HG03442 (cell line): ENCODE measurements around the gene HOXC10.
A peak's percentile ranks its signal among the peaks of the same experiment; 100 is the strongest.

Experiments used
- ATAC-seq: cut with Tn5 transposase; IDR thresholded peaks from one replicate; pipeline ENCODE4 v1.9.1; 2021; ENCODE audit warnings: mild to moderate bottlenecking, moderate library complexity; ENCODE audit not compliant: unreplicated experiment

HOXC10 gene

DNA sequence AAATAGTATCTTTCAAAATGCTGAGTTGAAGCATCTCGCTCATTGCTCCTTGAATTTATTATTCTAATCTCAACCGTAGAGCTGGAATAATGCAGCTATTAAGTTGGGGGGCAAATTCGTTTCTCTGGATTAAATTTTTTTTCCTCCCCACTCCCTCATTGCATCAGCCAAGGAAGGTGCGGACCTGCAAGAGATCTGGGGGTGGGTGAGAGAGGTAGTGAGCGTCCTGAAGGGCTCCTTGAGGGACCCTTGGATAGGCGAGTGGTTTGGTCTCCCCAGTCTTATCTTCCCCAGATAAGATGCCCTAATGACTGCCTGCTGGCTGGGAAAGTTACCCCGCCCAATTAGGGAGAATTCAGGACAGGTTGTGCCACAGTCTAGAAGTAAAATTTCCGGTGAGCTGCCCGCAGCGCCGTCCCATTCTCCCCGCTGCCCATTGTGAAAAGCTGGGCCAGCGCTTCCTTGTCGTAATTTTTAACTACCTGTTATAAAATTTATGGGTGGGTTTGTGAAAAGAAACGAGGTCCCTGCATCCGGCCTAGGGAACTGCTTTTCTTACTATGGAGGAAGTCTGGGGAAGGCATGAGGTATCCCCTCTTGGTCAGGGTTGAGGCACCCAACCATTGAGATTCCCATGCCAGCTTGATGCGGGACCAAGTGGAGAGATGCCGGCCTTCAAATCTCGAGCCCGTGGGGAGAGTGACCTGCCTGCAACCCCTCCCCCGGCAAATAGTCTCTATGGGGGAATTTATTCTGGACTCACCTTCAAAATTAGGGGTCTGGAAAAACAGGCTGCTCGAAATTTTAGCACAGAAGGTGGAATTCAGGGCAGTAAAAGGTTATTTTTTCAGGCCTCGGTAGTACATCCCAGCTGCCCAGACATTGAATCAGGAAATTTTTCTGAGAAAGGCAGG, 30.3 kb downstream of the HOXC10 start:
- no peak for ATAC-seq

DNA sequence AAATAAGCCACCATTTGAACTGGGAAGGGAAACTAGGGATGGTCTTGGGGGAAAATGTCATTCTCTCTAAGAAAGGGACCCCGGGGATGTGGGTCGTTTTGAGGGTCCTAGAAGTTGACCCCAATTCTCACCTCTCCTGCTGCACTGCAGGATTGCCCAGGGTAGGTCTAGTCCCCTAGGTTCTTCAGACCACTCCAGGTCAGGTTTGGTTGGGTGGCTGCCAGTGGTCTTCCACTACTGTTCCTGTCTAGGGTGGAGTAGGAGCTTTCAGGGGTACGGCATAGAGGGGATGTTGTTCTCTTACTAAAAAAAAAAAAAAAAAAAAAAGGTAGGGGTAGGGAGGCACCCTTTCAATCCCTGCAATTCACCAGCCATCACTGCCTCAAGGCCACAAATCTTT, 31.1 kb downstream of the HOXC10 start:
- ATAC-seq = no peak

DNA sequence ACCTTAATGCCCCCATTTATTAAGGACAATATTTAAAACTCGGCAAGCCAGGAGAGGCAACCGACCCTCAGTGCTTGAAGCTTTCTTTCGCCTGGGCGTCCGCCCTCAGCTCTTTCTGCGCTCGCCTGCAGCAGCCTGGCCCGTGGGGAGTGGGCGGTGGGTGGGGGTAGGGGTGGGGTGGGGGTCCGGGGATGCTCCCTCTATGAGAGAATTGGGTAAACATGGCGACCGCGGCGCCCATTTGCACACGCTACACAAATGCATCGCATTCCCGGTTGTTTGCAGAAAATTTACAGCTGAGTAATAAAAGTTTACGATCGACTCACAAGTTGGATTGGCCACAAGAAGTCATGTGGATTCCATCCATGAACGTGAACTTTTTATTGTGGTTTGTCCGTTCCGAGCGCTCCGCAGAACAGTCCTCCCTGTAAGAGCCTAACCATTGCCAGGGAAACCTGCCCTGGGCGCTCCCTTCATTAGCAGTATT, 31.6 kb downstream of the HOXC10 start:
- ATAC-seq = no peak

DNA sequence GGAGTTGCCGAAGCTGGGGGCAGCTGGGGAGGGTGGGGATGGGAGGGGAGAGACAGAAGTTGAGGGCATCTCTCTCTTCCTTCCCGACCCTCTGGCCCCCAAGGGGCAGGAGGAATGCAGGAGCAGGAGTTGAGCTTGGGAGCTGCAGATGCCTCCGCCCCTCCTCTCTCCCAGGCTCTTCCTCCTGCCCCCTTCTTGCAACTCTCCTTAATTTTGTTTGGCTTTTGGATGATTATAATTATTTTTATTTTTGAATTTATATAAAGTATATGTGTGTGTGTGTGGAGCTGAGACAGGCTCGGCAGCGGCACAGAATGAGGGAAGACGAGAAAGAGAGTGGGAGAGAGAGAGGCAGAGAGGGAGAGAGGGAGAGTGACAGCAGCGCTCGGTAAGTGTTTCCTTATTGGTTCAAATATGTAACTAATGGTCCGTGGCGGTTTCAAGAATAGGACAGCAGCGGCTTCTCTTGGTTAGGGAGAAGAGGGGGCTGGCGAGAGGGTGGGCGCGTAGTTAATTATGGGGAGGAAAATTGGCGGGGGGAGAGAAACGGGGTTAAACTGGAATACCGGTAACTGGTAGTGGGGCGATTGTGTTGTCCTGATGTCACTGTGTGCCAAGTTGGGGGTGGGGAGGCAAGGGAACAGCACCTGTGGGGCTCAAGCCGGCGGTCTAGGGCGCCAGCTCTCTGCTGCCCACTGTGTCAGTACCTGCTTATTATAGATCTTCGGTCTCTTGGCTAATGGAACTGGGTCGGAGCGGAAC, 32.3 kb downstream of the HOXC10 start:
- peak; percentile 12 for ATAC-seq

DNA sequence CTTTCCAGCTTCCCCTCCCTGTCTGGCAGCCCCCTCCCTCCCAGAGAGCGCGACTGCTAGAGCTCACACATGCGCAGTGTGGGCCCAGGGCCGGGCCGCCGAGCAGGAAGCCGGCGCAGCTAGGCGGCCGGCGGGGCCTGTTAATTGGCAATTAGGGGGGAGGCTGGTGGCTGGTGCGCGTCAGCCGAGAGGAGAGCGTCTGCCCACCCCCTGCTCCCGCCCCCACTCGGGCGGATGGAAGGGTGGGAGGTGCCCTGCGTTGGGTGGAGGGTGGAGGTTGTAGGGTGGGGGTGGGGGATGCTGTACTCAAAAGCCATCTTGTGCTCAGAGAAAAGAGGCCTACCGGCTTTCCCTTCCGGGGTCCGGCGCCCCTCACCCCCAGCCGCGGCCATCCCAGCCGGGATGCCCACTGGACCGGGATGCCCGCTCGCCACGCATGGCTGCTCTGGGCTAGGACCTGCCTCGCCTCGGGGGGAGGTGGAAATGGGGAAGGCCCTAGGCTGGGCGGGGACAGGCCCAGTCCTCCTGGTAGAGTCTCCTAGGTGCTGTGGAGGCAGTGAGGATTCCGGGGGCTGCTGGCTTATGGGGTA, 33.0 kb downstream of the HOXC10 start:
- peak; percentile 80 for ATAC-seq

DNA sequence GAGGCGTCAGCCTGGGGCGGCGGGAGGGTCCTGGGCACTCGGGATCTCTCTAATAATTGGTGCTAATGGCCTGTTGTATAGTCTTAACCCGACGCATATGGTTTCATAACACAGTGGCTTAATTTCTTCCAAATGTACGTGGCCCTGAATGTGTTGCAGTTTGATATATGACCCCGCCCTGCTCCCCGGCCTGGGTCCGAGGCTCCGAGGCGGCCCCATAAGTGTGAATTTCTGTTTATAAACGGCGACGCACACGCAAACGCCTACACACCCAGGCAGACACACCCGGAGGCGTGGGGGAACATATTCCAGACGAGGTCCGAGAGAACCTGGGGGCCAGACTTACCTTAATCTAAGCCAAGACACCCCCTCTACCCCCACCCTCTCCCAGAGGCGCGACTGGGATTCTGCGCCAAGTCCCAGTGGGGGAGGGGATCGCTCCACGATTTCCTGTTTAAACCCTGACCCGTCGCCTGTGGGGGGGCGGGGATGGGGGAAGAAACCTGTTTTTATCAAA, 33.6 kb downstream of the HOXC10 start:
- no peak for ATAC-seq

DNA sequence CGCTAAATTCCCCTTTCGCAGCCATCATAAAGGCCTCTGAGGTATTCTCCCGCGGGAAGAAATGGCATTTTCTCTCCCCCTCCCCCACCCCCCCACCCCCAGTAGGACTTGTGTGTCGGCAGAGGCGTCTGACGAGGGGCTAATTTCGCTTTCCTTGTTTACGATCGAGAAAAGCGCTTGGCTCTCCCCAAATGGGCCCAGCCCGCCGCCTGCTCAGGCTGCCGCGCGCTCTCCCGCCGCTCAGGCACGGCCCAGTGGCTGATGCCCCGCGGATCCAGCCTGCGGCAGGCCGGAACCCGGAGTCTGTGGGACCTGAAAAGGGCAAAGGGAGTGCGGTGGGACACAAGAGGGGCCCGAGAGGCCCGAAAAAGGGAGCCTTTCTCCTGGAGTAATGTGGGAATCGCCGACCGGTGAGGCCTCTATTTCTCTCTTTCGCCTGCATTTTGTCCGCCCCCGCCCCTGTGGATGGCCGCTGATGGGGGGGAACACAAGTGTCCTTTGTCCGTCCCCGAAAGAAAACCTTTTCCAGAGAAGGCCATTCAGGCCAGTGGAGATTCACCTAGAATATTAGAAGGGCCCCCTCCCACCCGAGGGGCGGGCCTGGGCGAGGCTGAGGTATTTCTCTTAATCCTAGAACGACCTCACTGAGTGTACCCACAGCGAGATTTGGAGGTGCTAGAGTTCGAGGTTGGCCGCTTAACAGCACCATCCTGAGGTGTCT, 34.3 kb downstream of the HOXC10 start:
- no peak for ATAC-seq

DNA sequence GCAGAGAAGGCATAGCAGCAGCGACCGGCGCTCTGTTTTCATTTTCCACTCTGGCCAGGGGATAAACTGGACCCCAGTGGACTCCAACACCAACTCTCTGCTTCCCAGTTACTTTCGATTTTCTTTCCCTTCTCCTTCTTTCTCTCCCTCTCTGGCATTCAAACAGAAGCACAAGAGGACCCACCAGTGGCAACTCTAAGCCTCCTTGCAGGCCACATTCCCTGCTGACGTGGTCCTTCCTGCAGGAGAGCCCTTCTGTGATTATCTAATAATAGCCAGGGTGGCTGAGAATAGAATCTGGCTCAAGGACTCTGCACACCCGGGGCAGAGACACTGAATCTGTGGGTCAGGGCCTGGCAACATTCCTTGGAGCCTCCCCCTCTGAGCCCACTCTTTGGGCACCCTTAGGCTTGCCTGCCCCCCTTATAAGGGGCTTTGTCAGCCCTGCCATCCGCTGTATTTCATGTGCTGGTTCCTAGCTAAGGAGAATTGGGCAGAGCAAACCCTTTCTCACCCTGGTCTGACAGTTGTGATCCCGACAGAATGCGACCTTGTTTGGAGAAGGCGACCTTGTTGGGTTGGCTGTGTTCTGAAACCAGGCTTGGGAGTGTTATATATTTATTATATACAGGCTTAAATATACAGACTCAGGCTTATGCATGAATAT, 35.1 kb downstream of the HOXC10 start:
- ATAC-seq = no peak

DNA sequence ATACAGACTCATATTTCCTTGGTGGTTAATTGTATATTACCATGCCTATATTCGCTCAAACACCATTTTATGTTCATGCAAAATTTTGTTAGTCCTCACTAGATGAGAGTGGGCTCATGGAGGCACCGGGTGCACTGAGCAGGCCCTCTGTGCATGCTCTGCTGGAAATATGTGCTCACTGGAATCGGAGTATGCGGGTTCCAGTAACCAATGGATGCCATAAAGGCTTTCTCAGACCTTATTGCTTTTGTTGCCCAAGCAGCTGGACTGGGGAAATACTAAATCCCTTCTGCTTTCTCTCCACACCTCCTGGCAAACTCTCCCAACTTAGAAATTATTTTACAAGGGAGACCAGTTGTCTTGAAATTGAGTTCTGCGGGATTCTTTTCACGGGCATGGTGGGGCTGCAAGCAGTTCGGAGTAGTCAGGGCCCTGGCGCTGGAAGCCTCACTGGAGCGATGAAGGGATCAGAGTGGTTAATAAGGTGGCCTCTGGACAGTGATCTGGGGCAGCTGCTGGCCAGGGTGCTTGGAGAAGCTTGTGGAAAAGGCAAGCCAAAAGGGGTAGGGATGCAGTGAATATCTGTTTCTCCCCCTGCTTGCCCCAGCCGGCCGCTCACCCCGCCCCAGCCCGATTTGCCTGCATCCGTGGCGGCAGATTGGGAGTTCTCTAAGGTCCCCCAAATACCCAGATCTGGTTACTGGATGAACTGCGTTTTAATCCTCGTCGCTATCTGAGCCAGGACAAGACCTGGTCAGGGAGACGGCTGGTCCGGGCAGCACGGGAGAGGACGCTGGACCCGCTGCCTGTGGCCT, 35.9 kb downstream of the HOXC10 start:
- ATAC-seq = no peak

DNA sequence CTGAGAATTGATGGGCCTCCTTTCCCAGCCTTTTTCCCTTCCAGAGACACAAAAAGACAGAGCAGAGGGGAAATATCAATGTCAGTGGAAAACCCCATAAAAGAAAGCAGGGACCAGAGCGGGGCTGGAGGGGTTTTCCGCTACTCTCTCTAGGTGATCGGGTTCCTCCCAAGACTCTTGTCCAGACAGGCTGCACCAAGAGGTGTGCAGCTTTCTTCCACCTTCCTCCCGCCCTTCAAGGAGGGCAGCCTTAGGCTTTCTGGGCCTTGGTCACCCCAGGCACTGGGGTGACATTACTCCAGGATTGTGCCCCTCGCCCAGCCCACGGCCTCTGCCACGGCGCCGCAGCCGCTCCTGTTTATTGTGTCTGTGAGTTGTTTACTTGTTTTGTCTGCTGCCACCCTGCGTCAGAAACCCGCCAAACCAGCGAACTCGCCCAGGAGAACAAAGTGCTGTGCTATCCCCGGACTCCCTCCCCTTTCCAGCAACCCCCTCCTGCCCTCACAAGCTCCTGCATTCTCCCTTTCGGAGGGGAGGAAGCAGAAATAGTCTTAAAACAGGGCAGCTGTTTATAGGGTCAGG, 36.6 kb downstream of the HOXC10 start:
- no peak for ATAC-seq

DNA sequence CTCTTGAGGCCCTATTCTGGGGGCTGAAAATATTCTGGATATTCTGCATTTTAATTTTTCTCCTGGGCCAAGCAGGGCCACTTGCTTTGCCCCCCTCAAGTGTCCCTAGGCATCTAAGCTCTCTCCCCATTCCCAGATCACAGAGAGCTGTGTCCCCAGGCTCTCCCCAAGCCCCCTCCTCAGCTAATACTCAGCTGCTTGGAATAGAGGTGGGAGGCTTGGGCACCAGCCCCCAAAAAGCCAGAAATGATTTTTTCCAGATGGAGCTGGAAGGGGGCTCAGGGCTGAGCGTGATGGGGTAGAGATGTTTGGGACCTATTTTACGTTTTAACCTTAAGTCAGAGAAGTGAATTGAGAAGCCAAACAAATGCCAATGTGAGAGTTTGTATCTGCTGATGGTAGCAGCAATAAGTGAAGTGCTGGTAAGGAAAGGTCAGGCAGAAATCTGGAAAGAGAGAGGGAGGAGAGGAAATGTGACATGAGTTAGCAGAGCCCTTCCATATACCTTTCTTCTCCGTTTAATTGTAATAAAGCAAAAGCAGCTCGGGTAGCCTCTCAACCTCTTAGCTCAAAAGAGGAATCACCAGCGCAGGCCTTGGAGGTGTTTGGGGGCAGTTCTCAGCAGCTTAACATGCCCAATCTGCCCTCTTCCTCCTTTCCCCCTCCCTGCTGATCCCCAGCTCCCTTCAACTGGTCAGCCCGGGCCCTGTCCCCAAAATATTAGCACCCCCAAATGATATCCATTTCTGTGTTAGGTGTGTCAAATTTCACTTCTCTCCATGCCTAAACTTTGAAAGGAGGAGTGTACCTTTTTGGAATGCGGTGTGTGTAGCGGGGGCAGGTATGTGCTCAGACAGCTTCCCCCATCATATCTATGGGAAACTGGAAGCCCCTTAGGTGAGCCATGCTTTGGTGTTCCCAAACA, 38.3 kb downstream of the HOXC10 start:
- ATAC-seq = no peak

DNA sequence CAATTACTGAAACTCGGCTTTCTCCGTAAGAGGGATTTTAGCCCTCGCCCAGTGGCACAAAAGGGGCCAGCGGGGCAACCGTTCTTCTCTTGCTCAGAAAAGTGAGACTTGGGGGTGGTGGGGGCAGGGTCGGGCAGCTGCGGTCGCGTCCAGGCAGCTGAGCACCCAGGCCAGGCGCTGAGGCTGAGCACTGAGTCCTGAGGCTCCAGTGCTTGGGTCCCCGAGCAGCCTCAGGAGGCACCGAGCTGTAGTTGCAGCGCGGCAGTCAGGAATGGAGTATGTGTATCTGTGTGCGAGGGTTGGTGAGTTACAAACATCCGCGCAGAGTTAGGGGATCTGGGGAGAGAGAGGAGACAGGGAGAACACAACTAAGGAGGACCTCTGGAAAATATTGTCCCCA, 39.2 kb downstream of the HOXC10 start:
- ATAC-seq = no peak

DNA sequence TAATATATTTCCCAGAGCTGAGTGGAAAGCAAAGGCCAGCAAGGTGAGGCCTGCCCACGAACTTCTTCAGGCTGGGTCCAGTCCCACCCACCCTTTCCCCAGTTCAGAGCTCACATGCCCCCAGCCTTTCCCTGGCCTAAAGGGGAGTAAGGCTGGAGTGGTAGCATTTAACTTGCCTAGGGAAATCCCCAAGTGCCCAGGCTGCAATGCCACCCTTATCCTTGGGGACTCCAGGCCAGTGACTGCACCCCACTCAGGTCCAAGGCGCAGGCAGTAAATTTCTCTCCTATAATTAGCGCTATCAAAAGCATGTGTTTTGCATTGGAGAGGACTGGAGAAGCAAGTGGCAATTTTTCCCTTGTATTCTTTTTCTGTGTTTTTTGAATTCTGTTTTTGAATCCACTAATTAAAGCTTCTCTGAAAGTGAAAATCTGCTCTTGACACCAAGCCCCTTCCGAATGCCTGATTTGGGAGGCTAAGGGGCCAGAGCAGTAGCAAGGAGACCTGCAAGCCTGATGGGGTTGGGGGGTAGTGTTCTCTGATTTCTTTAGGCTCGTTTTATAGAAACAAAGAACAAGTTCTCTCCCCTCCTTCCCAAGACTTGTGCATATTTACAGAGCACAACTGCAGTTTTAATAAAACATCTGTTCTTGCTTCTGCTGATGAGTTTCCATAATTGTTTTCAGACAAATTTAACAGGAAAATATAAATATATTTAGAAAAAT, 39.8 kb downstream of the HOXC10 start:
- no peak for ATAC-seq

DNA sequence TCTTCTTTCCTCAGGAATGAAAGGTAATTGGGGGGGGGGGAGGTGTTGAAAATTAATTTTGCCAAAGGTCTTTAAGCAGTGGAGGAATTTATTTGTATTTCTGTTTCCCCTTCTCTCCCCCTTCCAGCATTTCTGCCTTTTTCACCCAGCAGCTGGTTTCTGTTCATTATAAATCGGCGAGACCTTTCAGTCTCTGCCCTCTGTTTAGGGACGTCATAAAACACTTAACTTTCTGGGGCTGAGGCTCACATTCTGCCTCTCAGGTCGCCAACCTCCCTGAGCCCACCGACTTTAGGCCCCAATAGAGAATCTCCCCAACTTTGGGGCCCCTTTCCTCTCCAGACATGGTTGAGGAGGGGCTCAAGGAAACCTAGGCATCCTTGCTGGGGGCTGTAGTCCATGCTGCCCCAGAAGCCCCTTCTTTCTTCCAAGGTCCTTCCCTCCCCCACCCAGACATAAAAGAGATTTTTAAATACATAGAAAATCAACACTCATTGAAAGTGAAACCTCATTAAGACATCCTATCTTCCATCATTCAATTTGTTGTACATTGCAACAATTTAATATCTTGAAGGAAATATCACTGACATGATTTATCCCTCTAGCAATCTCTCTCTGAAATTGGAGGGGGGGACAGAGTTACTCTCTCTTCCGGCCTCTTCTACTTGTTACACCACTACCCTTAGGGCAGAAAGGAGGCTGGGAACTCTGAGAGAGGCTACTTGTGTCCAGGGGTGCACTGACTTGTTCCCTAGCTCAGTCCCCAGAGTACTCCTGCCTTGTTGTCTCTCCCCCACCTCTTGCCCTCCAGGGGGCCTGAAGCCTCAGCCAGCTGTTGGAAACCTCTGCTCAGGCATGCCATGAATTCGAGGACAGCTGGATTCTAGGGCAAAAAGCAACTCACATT, 40.8 kb downstream of the HOXC10 start:
- ATAC-seq = no peak

DNA sequence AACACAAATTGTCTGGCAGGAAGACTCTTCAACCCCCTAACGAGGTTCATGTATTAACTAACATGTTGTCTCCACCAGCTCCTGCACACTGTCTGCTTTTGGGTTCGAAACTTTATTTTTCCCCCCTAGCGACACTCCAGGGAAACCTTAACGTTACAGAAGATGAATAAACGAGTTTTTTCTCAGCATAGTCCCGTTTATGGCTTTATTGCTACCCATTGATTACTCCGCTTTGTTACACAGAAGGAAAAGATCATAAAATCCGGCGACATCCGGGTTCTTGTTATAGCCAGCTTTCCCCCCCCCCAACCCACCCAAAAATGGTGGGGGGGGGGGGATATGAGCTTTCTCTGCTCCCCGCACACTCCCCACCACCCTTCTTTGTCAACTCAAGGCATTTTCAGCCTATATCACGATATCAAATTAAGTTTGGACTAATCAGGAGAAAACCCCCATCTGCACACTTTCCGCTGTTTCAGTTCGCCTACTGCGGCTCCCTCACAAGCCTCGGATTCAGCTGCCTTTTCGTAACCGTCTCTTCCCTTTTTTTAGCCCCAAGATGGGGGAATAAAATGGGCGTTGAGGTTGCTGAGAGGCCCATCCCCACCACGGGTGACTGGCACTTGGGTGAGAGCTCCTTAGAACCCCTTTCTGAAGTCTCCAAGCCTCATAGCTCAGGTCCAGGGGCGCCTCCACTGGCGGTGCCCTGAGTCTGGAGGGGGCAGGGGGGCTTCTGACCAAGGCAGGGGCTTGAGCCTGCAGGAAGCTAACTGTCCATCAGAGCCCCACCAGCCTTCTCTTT, 41.9 kb downstream of the HOXC10 start:
- ATAC-seq = no peak

DNA sequence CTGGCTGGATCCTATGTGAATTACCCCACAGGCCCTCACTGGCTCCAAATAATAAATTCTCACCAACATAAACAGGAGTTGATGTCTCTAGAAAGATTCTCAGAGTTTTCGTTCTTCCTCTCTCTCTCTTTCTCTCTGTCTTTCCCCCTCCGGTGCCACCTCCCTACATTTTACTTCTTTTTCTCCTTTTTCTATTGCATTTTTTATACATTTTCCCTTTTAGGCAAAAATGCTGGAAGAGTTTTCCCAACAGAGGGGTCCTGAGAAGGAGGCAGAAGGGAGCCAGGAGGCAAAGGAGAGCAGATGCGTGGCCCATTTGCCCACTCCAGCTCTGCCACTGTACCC, 42.5 kb downstream of the HOXC10 start:
- no peak for ATAC-seq
